AG04450 (cell line): ENCODE results near the gene PELI2. TPM values are rescaled to one million over a fixed set of nuclear protein-coding genes. Genes with fewer than 3 reads are reported as not detected.
A peak's percentile ranks its signal among the peaks of the same experiment; 100 is the strongest.

Source experiments
- CTCF ChIA-PET: fragments of 300-600, 350-600 bp; formaldehyde crosslinking; extraction: SDS; loops from one replicate; lab custom pipeline; 2022; ENCODE audit warnings: antibody characterized with exemption, inconsistent platforms; lab: Charles Lee
- POLR2A ChIA-PET: fragments of 350-600 bp; formaldehyde crosslinking; extraction: SDS; loops from one replicate; lab custom pipeline; 2021; ENCODE audit warnings: antibody characterized with exemption, inconsistent platforms; lab: Yijun Ruan, JAX
- DNase-seq: peaks from one replicate; pipeline ENCODE4 v3.0.0-alpha.2; 2011; ENCODE audit warnings: low read depth, low spot score
- H3K27ac ChIP-seq: one replicate; pipeline ENCODE4 v1.5.1; 2012; ENCODE audit warnings: low read depth, low read length, control low read depth
- H3K27me3 ChIP-seq: one replicate; pipeline ENCODE4 v1.6.0; 2012; ENCODE audit warnings: low read length; ENCODE audit not compliant: control insufficient read depth, insufficient read depth
- H3K4me3 ChIP-seq: 2 replicates; pipeline ENCODE4 v1.5.1; 2011; ENCODE audit warnings: mild to moderate bottlenecking, low read depth, low read length, control low read depth
- H3K9me3 ChIP-seq: 2 replicates; pipeline ENCODE4 v1.5.1; 2012; ENCODE audit warnings: low read length; ENCODE audit not compliant: control insufficient read depth, insufficient read depth
- polyA plus RNA-seq: library from polyadenylated mRNA; depleted of rRNA; stranded (reverse); fragments of >200 nt; gene quantifications from 2 replicates; pipeline ENCODE4 v1.2.3, GENCODE V29; 2011
- TF ChIP-seq, protein P1 (sequence below): IDR thresholded peaks from 2 replicates; pipeline ENCODE4 v1.5.1; 2011; ENCODE audit warnings: low read depth, low read length, control low read depth, inconsistent platforms

Gene PELI2
- polyA plus RNA-seq, 1 experiment = 25.7 TPM

DNA sequence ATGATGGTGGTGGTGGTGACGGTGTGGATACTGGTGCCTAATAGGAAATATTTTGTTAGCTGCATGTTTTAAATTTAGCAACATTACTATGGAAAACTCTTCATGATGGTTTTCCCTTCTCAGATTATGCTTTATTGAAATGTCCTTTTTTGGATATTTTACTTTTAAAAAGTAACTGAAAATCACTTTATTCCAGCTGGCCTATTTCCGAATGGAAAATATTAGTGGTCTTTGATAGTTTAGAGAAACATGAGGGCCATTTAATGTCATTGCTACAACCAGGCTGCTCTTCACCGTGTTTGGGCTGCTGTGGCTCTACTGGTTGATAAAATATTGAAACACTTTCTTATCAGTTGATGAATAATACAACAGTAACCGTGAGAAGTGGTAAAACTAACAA lies 64.2 kb downstream of the PELI2 start:
- TF ChIP-seq, protein P1, sequence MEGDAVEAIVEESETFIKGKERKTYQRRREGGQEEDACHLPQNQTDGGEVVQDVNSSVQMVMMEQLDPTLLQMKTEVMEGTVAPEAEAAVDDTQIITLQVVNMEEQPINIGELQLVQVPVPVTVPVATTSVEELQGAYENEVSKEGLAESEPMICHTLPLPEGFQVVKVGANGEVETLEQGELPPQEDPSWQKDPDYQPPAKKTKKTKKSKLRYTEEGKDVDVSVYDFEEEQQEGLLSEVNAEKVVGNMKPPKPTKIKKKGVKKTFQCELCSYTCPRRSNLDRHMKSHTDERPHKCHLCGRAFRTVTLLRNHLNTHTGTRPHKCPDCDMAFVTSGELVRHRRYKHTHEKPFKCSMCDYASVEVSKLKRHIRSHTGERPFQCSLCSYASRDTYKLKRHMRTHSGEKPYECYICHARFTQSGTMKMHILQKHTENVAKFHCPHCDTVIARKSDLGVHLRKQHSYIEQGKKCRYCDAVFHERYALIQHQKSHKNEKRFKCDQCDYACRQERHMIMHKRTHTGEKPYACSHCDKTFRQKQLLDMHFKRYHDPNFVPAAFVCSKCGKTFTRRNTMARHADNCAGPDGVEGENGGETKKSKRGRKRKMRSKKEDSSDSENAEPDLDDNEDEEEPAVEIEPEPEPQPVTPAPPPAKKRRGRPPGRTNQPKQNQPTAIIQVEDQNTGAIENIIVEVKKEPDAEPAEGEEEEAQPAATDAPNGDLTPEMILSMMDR = no peak
- ChIA-PET POLR2A (interaction anchor here (0.6 kb wide), 1 partner anchor 64 kb away, joined by 4 read pairs; the partner anchor contains the start of gene PELI2), CTCF (no interaction called here)
- DNase-seq = no peak
- H3K27me3 ChIP-seq = no peaks in the 10 kb centered on the region
- no peaks in the 10 kb centered on the region for H3K9me3 ChIP-seq
- H3K4me3 ChIP-seq = no peak overlapping the region
- no peak overlapping the region for H3K27ac ChIP-seq

DNA sequence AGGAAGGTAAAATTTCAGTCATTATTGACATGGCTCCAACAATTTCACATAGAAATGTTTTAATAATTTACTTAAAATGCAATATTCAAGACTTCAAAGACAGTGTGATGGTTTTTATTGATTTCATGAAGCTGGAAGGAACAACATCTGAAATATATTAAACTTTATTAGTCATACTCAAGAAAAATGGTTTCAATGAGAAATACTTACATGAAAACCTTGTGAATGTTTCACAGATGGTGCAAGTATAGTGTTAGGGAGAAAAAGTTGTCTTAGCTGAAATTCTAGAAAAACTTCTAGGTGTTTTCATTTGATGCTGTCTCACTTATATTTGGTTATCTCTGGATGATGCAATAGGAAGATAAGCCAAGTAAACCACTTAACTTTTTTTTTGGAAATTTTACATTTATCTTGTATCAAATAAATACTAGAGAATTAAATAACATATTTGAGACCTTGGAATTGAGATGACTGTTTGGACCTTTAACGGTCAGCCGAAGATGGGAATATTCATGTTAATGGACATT lies 65.5 kb downstream of the PELI2 start:
- TF ChIP-seq, protein P1 = no peak
- CTCF ChIA-PET = no interaction called here
- Histone ChIP-seq H3K27me3 (no peaks in the 10 kb centered on the region), H3K4me3 (no peak overlapping the region), H3K9me3 (no peaks in the 10 kb centered on the region), H3K27ac (no peak overlapping the region)
- POLR2A ChIA-PET = no interaction called here
- DNase-seq = no peak

GRCh38 chr14:56185992-56186391 lies 67.8 kb downstream of the PELI2 start:
- DNase-seq = no peak
- H3K9me3 ChIP-seq = no peaks in the 10 kb centered on the region
- no peak overlapping the region for H3K27ac ChIP-seq
- CTCF ChIA-PET = no interaction called here
- no peak overlapping the region for H3K4me3 ChIP-seq
- no peaks in the 10 kb centered on the region for H3K27me3 ChIP-seq
- TF ChIP-seq, protein P1 = no peak
- POLR2A ChIA-PET = no interaction called here

DNA sequence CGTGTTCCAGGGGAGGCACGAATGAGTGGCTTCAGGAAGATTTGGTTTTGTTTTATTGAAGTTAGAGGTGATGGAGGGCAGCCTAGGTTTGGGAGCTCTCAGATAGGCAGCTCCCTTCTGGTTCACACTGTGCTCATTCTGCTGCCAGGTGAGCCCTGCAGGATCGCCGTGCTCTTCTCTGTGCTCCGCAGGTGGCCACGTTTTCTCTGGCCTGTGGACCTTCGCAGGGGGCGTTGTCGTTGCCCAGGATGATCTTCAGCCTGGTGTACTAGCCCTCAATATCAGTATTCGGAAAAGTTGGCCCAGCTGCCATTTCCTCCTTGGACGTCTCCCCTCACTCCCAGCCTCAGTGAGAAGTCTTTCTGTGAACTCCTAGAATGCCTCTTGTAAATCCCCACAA lies 69.5 kb downstream of the PELI2 start:
- ChIA-PET CTCF (no interaction called here), POLR2A (no interaction called here)
- Histone ChIP-seq H3K27ac (no peak overlapping the region), H3K27me3 (no peaks in the 10 kb centered on the region), H3K4me3 (no peak overlapping the region), H3K9me3 (no peaks in the 10 kb centered on the region)
- TF ChIP-seq, protein P1 = no peak
- DNase-seq = no peak

GRCh38 chr14:56189307-56189706 lies 71.1 kb downstream of the PELI2 start:
- Histone ChIP-seq H3K27ac (no peak overlapping the region), H3K27me3 (no peaks in the 10 kb centered on the region), H3K9me3 (no peaks in the 10 kb centered on the region), H3K4me3 (no peak overlapping the region)
- peak; percentile 55 for DNase-seq
- TF ChIP-seq, protein P1 = no peak
- ChIA-PET CTCF (no interaction called here), POLR2A (no interaction called here)
